SK-N-SH treated with all-trans-retinoic acid at 6 μM for 48 hours (cell line): Measurements from ENCODE around the gene CUEDC1.

Experiments used
- ATAC-seq: fragments of 200-7000 bp; cut with Tn5 transposase; 3 replicates; pipeline ENCODE4 v1.9.1; 2020; ENCODE audit warnings: mild to moderate bottlenecking, moderate library complexity
- ARNTL ChIP-seq: fragments of 450-650 bp; formaldehyde crosslinking; IDR thresholded peaks from 2 replicates; pipeline ENCODE4 v1.5.0; 2020; ENCODE audit warnings: low read depth, mild to moderate bottlenecking, moderate library complexity, borderline replicate concordance
- BACH2 ChIP-seq: fragments of 250-450 bp; sonication (Bioruptor Pico); IDR thresholded peaks from 2 replicates; pipeline ENCODE4 v1.9.0; 2021; ENCODE audit warnings: mild to moderate bottlenecking, borderline replicate concordance
- CSDC2 ChIP-seq: fragments of 250-450 bp; sonication (Bioruptor Pico); IDR thresholded peaks from 2 replicates; pipeline ENCODE4 v1.5.0; 2020; ENCODE audit warnings: mild to moderate bottlenecking, moderate library complexity
- ESRRG ChIP-seq: fragments of 250-450 bp; sonication (Bioruptor Pico); IDR thresholded peaks from 2 replicates; pipeline ENCODE4 v1.6.1; 2021; ENCODE audit warnings: mild to moderate bottlenecking
- GLIS3 ChIP-seq: fragments of 250-450 bp; sonication (Bioruptor Pico); IDR thresholded peaks from 2 replicates; pipeline ENCODE4 v1.5.0; 2020; ENCODE audit warnings: mild to moderate bottlenecking, moderate library complexity
- ISL1 ChIP-seq: fragments of 250-450 bp; sonication (Bioruptor Pico); IDR thresholded peaks from 2 replicates; pipeline ENCODE4 v2.1.2; 2022; ENCODE audit warnings: mild to moderate bottlenecking, moderate library complexity
- OSR1 ChIP-seq: fragments of 250-450 bp; sonication (Bioruptor Pico); IDR thresholded peaks from 2 replicates; pipeline ENCODE4 v1.8.0; 2022; ENCODE audit warnings: moderate library complexity, mild to moderate bottlenecking, inconsistent platforms
- PPARA ChIP-seq: fragments of 250-450 bp; sonication (Bioruptor Pico); IDR thresholded peaks from 2 replicates; pipeline ENCODE4 v1.5.0; 2020; ENCODE audit warnings: mild to moderate bottlenecking, borderline replicate concordance
- RARB ChIP-seq: fragments of 250-450 bp; sonication (Bioruptor Pico); IDR thresholded peaks from 2 replicates; pipeline ENCODE4 v1.8.0; 2021; ENCODE audit warnings: mild to moderate bottlenecking, moderate library complexity
- SNAI2 ChIP-seq: fragments of 250-450 bp; sonication (Bioruptor Pico); IDR thresholded peaks from 2 replicates; pipeline ENCODE4 v1.5.0; 2020; ENCODE audit warnings: mild to moderate bottlenecking, moderate library complexity
- TCF4 ChIP-seq: fragments of 250-450 bp; sonication (Bioruptor Pico); IDR thresholded peaks from 2 replicates; pipeline ENCODE4 v1.8.0; 2021; ENCODE audit warnings: mild to moderate bottlenecking, moderate library complexity, borderline replicate concordance
- TOX ChIP-seq: fragments of 250-450 bp; sonication (Bioruptor Pico); IDR thresholded peaks from 2 replicates; pipeline ENCODE4 v1.8.0; 2021; ENCODE audit warnings: mild to moderate bottlenecking, moderate library complexity, borderline replicate concordance
- ZC3H10 ChIP-seq: fragments of 250-450 bp; sonication (Bioruptor Pico); IDR thresholded peaks from 2 replicates; pipeline ENCODE4 v1.5.1; 2021; ENCODE audit warnings: mild to moderate bottlenecking, moderate library complexity
- ZFP3 ChIP-seq: fragments of 250-450 bp; sonication (Bioruptor Pico); IDR thresholded peaks from 2 replicates; pipeline ENCODE4 v1.5.0; 2020; ENCODE audit warnings: mild to moderate bottlenecking, moderate library complexity
- ZFP30 ChIP-seq: fragments of 450-650 bp; formaldehyde crosslinking; IDR thresholded peaks from 2 replicates; pipeline ENCODE4 v1.5.0; 2022; ENCODE audit warnings: mild to moderate bottlenecking, moderate library complexity
- ZNF565 ChIP-seq: fragments of 450-650 bp; formaldehyde crosslinking; conservative IDR thresholded peaks from 2 replicates; pipeline ENCODE4 v1.5.0; 2020; ENCODE audit warnings: low read depth, mild to moderate bottlenecking, moderate library complexity
- ZNF70 ChIP-seq: fragments of 450-650 bp; formaldehyde crosslinking; IDR thresholded peaks from 2 replicates; pipeline ENCODE4 v1.5.0; 2020; ENCODE audit warnings: mild to moderate bottlenecking, moderate library complexity
- ZNF8 ChIP-seq: fragments of 450-650 bp; formaldehyde crosslinking; IDR thresholded peaks from 2 replicates; pipeline ENCODE4 v1.5.0; 2020; ENCODE audit warnings: mild to moderate bottlenecking, moderate library complexity
- TF ChIP-seq, protein P1 (sequence below): fragments of 250-450 bp; sonication (Bioruptor Pico); IDR thresholded peaks from 2 replicates; pipeline ENCODE4 v1.8.0; 2020; ENCODE audit warnings: mild to moderate bottlenecking, moderate library complexity, borderline replicate concordance
- TF ChIP-seq, protein P2 (sequence below): fragments of 250-450 bp; sonication (Bioruptor Pico); IDR thresholded peaks from 2 replicates; pipeline ENCODE4 v1.5.1; 2021; ENCODE audit warnings: mild to moderate bottlenecking, moderate library complexity
- TF ChIP-seq, protein P3 (sequence below): fragments of 250-450 bp; sonication (Bioruptor Pico); IDR thresholded peaks from 2 replicates; pipeline ENCODE4 v1.8.0; 2021; ENCODE audit warnings: low read depth, mild to moderate bottlenecking, moderate library complexity, borderline replicate concordance
- TF ChIP-seq, protein P4 (sequence below): fragments of 250-450 bp; sonication (Bioruptor Pico); IDR thresholded peaks from 2 replicates; pipeline ENCODE4 v1.5.1; 2020; ENCODE audit warnings: low read depth, mild to moderate bottlenecking, moderate library complexity

The CUEDC1 gene

DNA sequence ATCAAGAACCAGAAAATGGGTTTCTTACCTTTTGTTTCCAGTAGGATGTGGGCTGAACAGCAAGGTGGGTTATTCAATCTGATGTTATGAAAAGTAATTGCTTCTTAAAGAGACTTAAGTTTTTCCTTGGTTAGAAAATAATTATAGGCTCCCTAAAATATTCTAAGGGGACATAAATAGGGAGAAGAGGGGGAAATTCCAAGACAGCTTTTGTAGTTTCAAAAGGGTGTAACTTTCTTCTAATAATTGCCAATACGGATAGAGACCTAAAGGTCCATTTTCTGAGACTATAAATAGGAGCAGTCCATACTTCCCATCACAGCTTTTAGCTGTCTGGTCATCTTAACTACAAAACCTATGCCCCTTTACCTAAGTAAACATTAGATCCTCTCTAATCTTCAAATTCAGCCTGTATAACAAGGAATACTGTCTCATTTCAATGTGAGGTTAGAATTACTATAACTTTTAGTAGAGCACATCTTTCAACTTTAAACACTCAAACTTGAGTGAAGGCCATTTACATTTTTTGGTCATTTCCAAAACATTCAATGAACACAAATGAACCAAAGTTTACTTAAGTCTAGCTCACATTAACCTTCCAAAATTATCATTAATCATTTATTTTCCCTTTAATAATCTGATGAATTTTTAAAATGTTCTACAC, 46.4 kb upstream of the CUEDC1 start:
- TF ChIP-seq PPARA (CRISPR knock-in tag) (no peak), ZFP3 (CRISPR knock-in tag) (no peak), GLIS3 (CRISPR knock-in tag) (no peak), ZNF8 (no peak), ZNF565 (CRISPR knock-in tag) (no peak), ARNTL (CRISPR knock-in tag) (no peak), OSR1 (no peak), BACH2 (CRISPR knock-in tag) (no peak), RARB (CRISPR knock-in tag) (no peak), ISL1 (CRISPR knock-in tag) (no peak), TCF4 (CRISPR knock-in tag) (no peak), ZC3H10 (CRISPR knock-in tag) (no peak), ZFP30 (CRISPR knock-in tag) (no peak), ESRRG (CRISPR knock-in tag) (no peak), TOX (CRISPR knock-in tag) (no peak)
- TF ChIP-seq, protein P1, sequence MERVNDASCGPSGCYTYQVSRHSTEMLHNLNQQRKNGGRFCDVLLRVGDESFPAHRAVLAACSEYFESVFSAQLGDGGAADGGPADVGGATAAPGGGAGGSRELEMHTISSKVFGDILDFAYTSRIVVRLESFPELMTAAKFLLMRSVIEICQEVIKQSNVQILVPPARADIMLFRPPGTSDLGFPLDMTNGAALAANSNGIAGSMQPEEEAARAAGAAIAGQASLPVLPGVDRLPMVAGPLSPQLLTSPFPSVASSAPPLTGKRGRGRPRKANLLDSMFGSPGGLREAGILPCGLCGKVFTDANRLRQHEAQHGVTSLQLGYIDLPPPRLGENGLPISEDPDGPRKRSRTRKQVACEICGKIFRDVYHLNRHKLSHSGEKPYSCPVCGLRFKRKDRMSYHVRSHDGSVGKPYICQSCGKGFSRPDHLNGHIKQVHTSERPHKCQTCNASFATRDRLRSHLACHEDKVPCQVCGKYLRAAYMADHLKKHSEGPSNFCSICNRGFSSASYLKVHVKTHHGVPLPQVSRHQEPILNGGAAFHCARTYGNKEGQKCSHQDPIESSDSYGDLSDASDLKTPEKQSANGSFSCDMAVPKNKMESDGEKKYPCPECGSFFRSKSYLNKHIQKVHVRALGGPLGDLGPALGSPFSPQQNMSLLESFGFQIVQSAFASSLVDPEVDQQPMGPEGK (CRISPR knock-in tag) = no peak
- TF ChIP-seq, protein P2, sequence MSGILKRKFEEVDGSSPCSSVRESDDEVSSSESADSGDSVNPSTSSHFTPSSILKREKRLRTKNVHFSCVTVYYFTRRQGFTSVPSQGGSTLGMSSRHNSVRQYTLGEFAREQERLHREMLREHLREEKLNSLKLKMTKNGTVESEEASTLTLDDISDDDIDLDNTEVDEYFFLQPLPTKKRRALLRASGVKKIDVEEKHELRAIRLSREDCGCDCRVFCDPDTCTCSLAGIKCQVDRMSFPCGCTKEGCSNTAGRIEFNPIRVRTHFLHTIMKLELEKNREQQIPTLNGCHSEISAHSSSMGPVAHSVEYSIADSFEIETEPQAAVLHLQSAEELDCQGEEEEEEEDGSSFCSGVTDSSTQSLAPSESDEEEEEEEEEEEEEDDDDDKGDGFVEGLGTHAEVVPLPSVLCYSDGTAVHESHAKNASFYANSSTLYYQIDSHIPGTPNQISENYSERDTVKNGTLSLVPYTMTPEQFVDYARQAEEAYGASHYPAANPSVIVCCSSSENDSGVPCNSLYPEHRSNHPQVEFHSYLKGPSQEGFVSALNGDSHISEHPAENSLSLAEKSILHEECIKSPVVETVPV (CRISPR knock-in tag) = no peak
- TF ChIP-seq, protein P3, sequence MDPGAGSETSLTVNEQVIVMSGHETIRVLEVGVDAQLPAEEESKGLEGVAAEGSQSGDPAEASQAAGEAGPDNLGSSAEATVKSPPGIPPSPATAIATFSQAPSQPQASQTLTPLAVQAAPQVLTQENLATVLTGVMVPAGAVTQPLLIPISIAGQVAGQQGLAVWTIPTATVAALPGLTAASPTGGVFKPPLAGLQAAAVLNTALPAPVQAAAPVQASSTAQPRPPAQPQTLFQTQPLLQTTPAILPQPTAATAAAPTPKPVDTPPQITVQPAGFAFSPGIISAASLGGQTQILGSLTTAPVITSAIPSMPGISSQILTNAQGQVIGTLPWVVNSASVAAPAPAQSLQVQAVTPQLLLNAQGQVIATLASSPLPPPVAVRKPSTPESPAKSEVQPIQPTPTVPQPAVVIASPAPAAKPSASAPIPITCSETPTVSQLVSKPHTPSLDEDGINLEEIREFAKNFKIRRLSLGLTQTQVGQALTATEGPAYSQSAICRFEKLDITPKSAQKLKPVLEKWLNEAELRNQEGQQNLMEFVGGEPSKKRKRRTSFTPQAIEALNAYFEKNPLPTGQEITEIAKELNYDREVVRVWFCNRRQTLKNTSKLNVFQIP (CRISPR knock-in tag) = no peak
- TF ChIP-seq, protein P4, sequence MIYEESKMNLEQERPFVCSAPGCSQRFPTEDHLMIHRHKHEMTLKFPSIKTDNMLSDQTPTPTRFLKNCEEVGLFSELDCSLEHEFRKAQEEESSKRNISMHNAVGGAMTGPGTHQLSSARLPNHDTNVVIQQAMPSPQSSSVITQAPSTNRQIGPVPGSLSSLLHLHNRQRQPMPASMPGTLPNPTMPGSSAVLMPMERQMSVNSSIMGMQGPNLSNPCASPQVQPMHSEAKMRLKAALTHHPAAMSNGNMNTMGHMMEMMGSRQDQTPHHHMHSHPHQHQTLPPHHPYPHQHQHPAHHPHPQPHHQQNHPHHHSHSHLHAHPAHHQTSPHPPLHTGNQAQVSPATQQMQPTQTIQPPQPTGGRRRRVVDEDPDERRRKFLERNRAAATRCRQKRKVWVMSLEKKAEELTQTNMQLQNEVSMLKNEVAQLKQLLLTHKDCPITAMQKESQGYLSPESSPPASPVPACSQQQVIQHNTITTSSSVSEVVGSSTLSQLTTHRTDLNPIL (CRISPR knock-in tag) = no peak
- ATAC-seq = no peak

DNA sequence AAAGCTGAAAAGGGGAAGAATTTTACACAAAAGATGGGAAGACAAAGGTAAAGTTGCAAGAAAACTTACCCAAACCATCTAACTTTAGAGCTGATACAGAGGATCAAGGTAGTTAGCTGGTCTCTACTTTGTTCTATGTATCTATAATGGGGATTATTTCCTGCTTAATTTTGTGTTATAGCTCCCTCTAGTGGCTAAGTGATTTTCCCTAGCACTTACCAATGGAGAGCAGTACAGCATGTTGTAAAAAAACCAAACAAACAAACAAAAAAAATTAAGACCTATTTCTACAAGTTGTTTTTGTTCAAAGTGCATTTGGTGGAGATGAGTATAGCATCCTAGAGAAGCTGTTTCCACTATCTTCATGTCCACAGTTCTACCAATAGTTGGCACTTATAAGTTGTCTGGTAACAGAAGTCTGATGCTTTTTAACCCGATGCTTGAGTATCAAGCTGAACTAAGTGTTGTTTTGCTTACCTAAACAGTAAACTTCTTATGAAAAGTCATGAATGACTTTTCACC, 44.3 kb upstream of the CUEDC1 start:
- TF ChIP-seq SNAI2 = no peak
- TF ChIP-seq TOX (CRISPR knock-in tag) = peak; percentile 50; the same call in 1 of the 2 replicates
- TF ChIP-seq, protein P4 (CRISPR knock-in tag) = no peak
- no peak for TF ChIP-seq ZNF565 (CRISPR knock-in tag)
- ATAC-seq = peak; percentile 78

DNA sequence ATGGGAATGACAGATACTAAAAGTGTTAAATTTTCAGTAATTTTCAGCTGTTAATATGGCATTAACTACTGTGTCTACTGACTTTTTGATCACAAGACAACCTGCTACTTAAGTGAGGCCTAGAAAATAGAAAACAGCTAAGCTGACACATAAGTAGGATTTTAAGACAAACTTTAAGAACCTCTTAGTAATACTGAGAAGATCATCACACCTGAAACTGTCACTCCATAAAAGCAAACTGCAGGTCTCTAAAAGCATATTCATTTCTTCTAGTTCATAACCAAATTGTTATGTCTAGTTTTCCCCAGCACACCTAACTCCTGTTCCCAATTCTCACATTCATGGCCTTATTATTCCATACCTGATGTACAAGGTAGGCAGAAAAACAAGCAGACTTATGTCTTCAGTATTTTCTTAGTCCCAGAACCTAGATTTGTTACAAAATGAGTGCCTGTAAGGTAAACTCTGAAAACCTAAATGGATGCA, 43.8 kb upstream of the CUEDC1 start:
- no peak for TF ChIP-seq ZNF70 (CRISPR knock-in tag)
- no peak for TF ChIP-seq CSDC2 (CRISPR knock-in tag)
- TF ChIP-seq GLIS3 (CRISPR knock-in tag) = 0 out of 2 replicates have a peak, but pooled peaks have one; percentile 4
- no peak for TF ChIP-seq RARB (CRISPR knock-in tag)
- no peak for TF ChIP-seq ZNF8
- no peak for TF ChIP-seq ISL1 (CRISPR knock-in tag)
- no peak for TF ChIP-seq ZFP3 (CRISPR knock-in tag)
- ATAC-seq = no peak
